Measurements from ENCODE around the gene RTF1. TPM values are rescaled to one million over a fixed set of nuclear protein-coding genes. Genes with fewer than 3 reads are reported as not detected.
A peak's percentile ranks its signal among the peaks of the same experiment; 100 is the strongest.

Gene RTF1
- total RNA-seq, 1 donor from 2014 or later, result 27.1 TPM

- intact Hi-C loops (cut with DNase I), result no loop called here
- ATAC-seq, result peak; percentile 36 to 57
- H3K9me3 ChIP-seq, result no peaks in the 10 kb centered on the region
- H3K4me3 ChIP-seq, result peak overlapping the region; percentile 42
- peak; percentile 62 for DNase-seq
- no peak overlapping the region for H3K27ac ChIP-seq
- H3K4me1 ChIP-seq, result peaks cover 25% of the 10 kb centered on the region
- TF ChIP-seq CTCF (IDR thresholded peaks at IDR 0.05), result no peak
- peaks cover 48% of the 10 kb centered on the region for H3K27me3 ChIP-seq (ENCODE audit: low read depth)
- H3K36me3 ChIP-seq, result no peaks in the 10 kb centered on the region
Observed at GRCh38 chr15:41501931-41502794, 85.3 kb downstream of the RTF1 start.

DNA sequence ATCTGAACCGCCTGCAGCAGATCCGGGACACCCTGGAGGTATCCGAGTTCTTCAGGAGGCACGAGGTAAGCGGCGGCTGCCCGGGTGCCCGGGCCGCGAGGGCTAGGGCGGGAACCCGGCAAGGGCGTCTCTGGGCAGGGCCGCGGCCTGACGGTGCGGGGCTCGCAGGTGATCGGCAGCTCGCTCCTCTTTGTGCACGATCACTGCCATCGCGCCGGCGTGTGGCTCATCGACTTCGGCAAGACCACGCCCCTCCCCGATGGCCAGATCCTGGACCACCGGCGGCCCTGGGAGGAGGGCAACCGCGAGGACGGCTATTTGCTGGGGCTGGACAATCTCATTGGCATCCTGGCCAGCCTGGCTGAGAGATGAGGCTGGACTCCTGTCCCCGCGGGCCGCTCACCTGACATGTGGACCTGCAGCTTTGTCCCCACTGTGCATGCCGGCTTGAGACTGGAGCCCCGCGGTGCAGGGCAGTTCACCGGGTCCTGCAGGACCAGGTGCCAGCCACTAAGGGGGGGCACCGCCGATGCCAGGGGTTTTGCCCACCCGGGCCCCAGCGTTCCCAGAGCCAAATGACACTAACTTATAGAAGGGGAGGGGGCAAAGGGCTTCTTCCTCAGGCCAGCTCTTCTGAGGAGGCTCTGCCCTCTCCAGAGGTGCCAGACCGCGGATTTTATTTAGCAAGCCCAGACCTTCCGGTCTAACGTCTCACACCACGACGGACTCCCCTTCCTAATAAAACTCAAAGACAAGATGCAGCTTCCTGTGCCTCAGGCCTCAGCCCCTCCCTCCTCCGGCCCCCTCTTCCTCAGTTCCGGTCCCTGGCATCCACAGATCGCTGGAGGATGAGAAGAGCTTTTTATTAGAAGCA, 86.1 kb downstream of the RTF1 start:
- ATAC-seq (peak; percentile 13 to 20), DNase-seq (no peak)
- Histone ChIP-seq H3K4me1 (peaks cover 25% of the 10 kb centered on the region), H3K27me3 (ENCODE audit: low read depth) (peaks cover 48% of the 10 kb centered on the region), H3K4me3 (peak overlapping the region; percentile 42), H3K27ac (no peak overlapping the region), H3K9me3 (no peaks in the 10 kb centered on the region), H3K36me3 (no peaks in the 10 kb centered on the region)
- intact Hi-C loops (cut with DNase I), result no loop called here
- TF ChIP-seq CTCF (IDR thresholded peaks at IDR 0.05), result no peak

DNA sequence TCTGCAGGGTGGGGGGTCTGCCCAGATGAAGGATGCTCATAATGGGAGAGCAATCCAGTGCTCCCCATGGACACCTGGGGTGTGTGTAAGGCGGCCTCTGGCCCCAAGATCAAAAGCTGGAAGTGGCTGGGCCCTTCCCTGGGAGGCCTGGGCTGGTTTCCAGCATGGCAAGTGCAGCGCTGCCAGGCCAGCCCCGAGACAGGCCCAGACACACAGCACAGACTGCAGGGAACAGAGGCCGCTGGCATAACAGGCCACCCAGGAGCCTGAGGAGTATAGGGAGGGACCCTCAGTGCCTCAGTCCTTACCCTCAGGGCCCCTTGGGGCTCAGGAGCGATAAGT, 86.7 kb downstream of the RTF1 start:
- no peak for TF ChIP-seq CTCF (IDR thresholded peaks at IDR 0.05)
- Histone ChIP-seq H3K36me3 (no peaks in the 10 kb centered on the region), H3K27me3 (ENCODE audit: low read depth) (peaks cover 45% of the 10 kb centered on the region), H3K4me1 (peaks cover 25% of the 10 kb centered on the region), H3K9me3 (no peaks in the 10 kb centered on the region), H3K27ac (no peak overlapping the region), H3K4me3 (no peak overlapping the region)
- intact Hi-C loops (cut with DNase I), result no loop called here
- DNase-seq, result no peak
- no peak for ATAC-seq

DNA sequence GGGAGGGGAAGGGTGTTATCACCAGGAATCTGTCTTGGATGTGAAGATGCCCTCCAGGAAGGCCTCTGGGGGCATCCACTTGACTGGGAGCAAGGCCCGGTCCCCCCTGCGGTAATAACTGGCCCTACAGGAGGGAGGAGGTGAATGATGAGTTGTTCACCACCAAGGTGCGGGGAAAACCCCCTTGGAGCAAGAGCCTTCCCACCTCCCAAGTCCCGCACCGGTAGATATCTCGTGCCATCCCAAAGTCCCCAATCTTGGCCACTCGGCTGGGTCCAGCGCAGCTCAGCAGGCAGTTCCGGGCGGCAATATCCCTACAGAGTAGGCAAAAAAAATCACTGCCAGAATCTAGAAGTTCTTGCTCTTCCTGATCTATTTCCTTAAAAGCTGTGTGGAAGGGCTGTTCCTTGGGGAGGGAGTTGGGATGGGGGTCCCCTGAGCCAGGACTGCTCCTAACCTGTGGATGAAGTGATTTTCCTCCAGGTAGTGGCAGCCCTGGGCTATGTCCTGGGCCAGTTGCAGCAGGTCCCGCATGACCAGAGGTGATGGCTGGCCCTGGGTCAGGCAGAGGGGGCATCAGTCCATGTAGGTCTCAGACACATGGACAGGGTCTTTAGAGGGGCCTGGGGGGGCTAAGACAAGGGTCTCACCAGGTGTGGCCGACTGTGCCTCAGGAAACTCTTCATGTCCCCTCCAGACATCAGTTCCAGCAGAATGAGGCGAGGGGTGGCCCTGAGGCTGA, 88.0 kb downstream of the RTF1 start:
- Histone ChIP-seq H3K4me1 (peaks cover 25% of the 10 kb centered on the region), H3K27ac (no peak overlapping the region), H3K27me3 (ENCODE audit: low read depth) (peaks cover 34% of the 10 kb centered on the region), H3K36me3 (no peaks in the 10 kb centered on the region), H3K4me3 (no peak overlapping the region), H3K9me3 (no peaks in the 10 kb centered on the region)
- no peak for TF ChIP-seq CTCF (IDR thresholded peaks at IDR 0.05)
- ATAC-seq (no peak), DNase-seq (no peak)
- intact Hi-C loops (cut with DNase I), result no loop called here

- Histone ChIP-seq H3K27me3 (ENCODE audit: low read depth) (peaks cover 33% of the 10 kb centered on the region), H3K36me3 (no peaks in the 10 kb centered on the region), H3K27ac (no peak overlapping the region), H3K4me1 (peaks cover 25% of the 10 kb centered on the region), H3K4me3 (no peak overlapping the region), H3K9me3 (no peaks in the 10 kb centered on the region)
- intact Hi-C loops (cut with DNase I), result no loop called here
- no peak for TF ChIP-seq CTCF (IDR thresholded peaks at IDR 0.05)
- ATAC-seq, result no peak
- DNase-seq, result no peak
Observed at GRCh38 chr15:41505776-41506175, 88.9 kb downstream of the RTF1 start.

Data from lower lobe of right lung (tissue), 2 donors.